Measurements from ENCODE around the gene LIFR.
"Not testable (repeated sequence)": the region's sequence is repeated elsewhere in the genome, so short reads cannot be mapped to it uniquely, and the experiment has no call there.

LIFR gene

GRCh38 chr5:38556599-38557307 lies at the start of gene LIFR:
LIFR (minus strand) TSS chr5:38556646; CDS start chr5:38530647, 25,999 bp downstream.
- DNase-seq (ENCODE audit: low read depth): no peak

GRCh38 chr5:38605610-38606009 lies 49.2 kb upstream of the LIFR start:
- DNase-seq (ENCODE audit: low read depth): no peak

- no peak for DNase-seq (ENCODE audit: low read depth)
Observed at GRCh38 chr5:38603691-38604090, 47.2 kb upstream of the LIFR start.

- DNase-seq (ENCODE audit: low read depth): no peak
Observed at GRCh38 chr5:38602641-38603040, 46.2 kb upstream of the LIFR start.

GRCh38 chr5:38601863-38602298 lies 45.4 kb upstream of the LIFR start:
- no peak for DNase-seq (ENCODE audit: low read depth)

GRCh38 chr5:38601133-38601862 lies 44.9 kb upstream of the LIFR start:
- DNase-seq (ENCODE audit: low read depth): no peak

- DNase-seq (ENCODE audit: low read depth): no peak
Observed at GRCh38 chr5:38600329-38601045, 44.0 kb upstream of the LIFR start.

- DNase-seq (ENCODE audit: low read depth): not testable (repeated sequence)
Observed at GRCh38 chr5:38599751-38600150, 43.3 kb upstream of the LIFR start.

- no peak for DNase-seq (ENCODE audit: low read depth)
Observed at GRCh38 chr5:38598994-38599617, 42.7 kb upstream of the LIFR start.

GRCh38 chr5:38598296-38598993 lies 42.0 kb upstream of the LIFR start:
- no peak for DNase-seq (ENCODE audit: low read depth)

- no peak for DNase-seq (ENCODE audit: low read depth)
Observed at GRCh38 chr5:38596981-38597380, 40.5 kb upstream of the LIFR start.

GRCh38 chr5:38595132-38595745 lies 38.8 kb upstream of the LIFR start:
- DNase-seq (ENCODE audit: low read depth): no peak

- no peak for DNase-seq (ENCODE audit: low read depth)
Observed at GRCh38 chr5:38593959-38594358, 37.5 kb upstream of the LIFR start.

- no peak for DNase-seq (ENCODE audit: low read depth)
Observed at GRCh38 chr5:38591523-38591849, 35.0 kb upstream of the LIFR start.

GRCh38 chr5:38590838-38591522 lies 34.5 kb upstream of the LIFR start:
- DNase-seq (ENCODE audit: low read depth): no peak

- no peak for DNase-seq (ENCODE audit: low read depth)
Observed at GRCh38 chr5:38589629-38590028, 33.2 kb upstream of the LIFR start.

- no peak for DNase-seq (ENCODE audit: low read depth)
Observed at GRCh38 chr5:38585816-38586215, 29.4 kb upstream of the LIFR start.

- DNase-seq (ENCODE audit: low read depth): no peak
Observed at GRCh38 chr5:38583500-38583899, 27.1 kb upstream of the LIFR start.

GRCh38 chr5:38582975-38583319 lies 26.5 kb upstream of the LIFR start:
- no peak for DNase-seq (ENCODE audit: low read depth)

GRCh38 chr5:38582293-38582974 lies 26.0 kb upstream of the LIFR start:
- DNase-seq (ENCODE audit: low read depth): no peak

All from CMK (cell line).